GM18498 (cell line): Measurements from ENCODE around the gene FGF3.

ENCODE experiments used
- ATAC-seq: cut with Tn5 transposase; IDR thresholded peaks from one replicate; pipeline ENCODE4 v1.9.1; 2021; ENCODE audit warnings: mild to moderate bottlenecking, moderate library complexity; ENCODE audit not compliant: unreplicated experiment

FGF3 gene

DNA sequence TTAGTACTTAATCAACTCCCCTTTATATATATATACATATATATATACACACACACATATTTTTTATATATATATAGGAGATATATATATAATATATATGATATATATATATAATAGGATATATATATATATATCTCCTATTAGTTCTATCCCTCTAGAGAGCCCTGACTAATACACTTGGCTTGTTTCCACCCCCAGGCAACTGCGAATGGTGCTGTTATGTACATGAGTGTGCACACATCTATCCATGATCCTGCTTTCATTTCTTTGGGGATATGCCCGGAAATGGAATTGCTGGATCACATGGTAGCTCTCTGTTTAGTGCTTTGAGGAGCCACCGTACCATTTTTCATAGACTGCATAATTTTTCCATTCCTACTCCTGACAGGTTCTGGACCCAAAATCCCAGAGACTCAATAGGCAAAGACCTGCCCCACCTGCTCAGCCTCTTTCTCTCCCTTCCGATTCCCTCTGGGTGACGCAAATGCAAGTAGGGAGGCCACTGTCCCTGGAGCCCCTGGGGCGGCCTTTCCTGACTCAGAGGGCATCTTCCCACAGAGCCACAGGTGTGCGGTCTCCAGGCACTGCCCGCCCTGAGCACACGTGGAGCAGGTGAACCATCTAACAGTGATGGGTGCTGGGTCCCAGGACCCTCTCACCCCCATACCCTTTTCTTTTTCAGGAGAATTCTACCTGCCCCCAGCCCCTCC lies 12.0 kb downstream of the FGF3 start:
- ATAC-seq = no peak

DNA sequence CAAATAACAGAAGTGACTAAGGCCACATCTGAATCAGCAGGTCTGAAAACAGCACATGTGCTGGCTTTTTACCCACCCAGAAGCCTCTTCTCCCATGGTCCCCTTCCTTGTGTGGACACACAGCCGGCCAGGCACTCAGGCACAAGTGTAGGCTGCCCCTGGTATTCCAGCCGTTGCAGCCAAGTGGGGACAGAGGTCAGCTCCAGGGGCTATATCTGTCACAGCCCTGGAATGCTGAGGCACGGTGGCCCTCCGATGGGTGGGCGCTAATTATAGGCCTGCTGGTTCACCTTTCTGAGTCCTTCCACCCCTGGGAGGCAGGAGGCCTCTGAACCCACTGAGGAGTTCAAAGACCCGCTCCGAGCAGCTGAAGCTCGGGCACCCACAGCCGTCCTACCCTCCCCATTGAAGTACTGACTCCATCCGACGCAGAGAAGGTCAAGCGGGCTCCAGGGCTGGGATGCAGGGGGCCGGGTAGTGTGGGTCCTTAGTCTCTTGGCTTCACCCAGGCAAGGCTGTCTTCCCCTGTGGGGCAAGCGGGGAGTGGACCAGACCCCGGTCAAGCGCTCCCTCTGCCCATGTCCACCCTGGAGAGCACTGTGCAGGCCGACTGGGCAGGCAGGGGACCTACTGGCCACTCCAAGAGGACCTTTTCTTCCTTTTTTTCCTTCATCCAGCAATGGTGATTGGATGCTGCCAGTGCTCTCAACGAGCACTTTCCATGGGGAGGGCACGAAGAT lies 14.3 kb downstream of the FGF3 start:
- no peak for ATAC-seq

DNA sequence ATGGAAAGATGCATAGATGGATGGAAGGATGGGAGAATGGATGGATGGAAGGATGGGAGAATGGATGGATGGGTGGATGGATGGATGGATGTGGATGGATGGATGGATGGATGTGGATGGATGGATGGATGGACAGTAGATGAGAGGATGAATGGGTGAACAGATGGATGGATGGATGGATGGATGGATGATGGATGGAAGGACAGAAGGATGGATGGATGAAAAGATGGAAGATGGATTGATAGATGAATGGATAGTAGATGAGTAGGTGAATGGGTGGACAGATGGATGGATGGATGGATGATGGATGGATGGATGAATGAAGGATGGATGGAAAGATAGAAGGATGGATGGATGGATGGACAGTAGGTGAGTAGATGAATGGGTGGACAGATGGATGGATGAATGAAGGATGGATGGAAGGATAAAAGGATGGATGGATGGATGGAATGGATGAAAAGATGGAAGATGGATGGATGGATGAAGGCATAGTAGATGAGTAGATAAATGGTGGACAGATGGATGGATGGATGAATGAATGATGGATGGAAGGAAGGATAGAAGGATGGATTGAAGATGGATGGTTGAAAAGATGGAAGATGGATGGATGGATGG lies 15.5 kb downstream of the FGF3 start:
- ATAC-seq = no peak

DNA sequence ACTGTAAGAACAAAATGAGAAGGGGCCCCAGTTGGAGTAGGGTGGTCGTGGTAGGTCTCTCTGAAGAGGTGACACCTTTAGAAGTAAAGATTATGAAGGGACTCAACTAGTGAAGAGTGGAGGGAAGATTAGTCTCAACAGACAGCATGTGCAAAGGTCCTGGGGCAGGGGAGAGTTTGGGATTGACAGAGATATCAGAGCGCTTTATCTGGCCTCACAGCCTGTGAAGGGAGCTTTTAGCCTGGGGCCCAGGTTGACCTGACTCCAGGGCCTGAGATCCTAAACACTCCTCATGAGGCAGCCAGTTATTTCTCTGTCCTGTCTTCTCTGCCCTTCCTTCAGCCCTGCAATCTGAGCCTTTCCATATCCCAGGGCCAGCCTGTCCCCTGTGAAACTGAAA lies 16.2 kb downstream of the FGF3 start:
- no peak for ATAC-seq

DNA sequence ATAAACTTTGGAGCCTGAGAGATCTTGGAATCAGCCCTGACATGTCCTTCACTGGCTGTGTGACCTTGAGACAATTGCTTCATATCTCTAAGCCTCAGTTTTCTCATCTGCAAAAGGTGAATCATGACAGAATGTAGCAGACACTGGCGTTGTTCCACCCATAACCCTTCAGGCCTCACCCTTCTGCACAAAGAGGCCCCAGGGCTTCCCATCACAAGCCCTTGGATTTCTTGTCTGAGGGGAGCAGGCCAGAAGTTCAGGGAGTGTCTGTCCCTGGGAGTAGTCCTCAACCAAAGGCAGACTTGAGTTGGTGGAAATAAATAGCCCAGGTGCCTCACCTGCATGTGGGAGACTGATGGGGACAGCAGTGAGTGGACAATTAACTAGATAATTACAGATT lies 16.6 kb downstream of the FGF3 start:
- no peak for ATAC-seq

DNA sequence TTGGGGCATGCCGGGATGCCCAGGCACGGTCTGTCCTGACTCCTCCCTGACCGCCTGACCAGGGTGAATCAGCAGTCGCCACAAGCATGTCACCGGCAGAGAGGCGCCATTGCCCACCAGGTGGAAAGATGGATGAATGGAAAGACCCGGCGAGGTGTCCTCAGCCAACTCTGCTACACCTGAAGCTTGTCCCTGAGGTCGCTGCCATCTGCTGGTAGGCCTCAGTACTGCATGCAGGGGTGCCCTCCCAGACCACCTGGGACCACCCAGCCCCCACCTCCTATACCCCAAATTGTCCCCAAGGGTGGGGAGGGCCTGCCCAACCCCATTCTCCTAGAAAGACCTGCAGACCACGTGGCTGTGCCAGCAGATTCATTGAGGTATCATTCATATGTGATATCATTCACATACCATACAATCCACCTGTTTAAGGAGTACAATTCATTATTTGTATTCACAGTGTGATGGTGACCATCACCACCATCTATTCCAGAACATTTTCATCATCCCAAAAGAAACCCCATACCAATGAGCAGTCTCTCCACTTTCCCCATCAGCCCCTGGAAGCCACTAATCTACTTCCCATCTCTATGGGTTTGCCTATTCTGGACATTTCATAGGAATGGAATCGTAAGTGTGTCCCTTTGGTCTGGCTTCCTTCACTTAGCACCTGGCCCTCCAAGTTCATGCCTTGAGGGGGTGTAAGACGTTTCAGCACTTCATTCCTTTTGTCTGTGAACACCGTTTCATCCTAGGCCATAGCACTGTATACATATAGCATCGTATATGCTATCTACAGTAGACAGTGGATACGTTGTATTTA lies 17.5 kb downstream of the FGF3 start:
- ATAC-seq = no peak

DNA sequence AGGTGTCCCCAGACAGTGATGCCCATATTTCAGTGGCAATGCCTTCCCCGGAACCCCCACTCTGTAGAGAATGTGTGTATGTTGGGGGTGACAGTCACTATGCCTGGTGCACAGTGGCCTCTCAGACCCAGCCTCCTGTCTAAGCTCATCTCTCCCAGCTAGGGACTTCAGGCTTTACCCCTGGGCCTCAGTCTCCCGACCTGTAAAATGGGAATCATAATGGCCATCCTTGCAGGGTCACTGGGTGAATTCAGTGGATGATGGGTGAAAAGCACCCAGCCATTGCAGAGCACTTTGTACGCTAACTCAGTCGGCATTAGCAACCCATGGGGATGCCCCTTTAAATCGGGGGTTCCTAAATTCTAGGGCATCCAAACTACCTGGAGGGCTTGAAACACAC lies 18.9 kb downstream of the FGF3 start:
- ATAC-seq = no peak

DNA sequence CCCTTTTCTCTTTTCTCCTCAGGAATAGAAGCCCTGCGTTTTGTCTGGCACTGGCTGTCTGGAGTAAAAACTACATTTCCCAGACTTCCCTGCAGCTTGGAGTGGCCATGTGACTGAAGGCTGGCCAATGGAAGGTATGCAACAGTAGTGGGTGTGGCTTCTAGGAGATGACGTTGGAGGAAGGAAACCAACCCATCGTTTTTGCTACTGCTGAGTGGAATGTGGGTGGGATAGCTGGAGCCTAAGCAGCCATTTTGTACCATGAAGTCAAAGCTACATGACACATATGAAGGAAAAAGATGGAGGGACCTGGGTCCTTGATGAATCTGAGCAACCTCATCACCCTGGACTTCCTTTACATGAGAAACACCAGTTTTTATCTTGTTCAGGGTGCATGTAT lies 19.6 kb downstream of the FGF3 start:
- ATAC-seq = no peak

DNA sequence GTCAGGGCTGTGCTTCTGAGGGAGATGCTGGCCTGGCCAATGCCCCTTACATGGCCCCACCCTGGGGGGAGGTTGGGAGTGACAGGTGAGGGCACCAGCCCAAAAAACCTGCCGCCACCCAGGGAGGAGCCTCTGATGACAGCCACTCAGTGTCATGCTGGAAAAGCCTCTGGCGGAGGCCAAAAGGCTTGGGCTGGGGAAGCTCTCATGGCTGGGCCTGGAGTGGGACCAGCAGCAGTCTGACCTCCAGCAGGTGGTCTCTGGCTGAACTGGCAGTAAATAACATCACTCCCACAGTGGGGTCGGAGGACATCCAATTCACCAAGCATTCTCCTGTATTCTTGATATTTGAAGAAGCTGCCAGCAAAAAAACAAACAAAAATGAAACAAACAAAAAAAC lies 20.1 kb downstream of the FGF3 start:
- ATAC-seq = no peak

DNA sequence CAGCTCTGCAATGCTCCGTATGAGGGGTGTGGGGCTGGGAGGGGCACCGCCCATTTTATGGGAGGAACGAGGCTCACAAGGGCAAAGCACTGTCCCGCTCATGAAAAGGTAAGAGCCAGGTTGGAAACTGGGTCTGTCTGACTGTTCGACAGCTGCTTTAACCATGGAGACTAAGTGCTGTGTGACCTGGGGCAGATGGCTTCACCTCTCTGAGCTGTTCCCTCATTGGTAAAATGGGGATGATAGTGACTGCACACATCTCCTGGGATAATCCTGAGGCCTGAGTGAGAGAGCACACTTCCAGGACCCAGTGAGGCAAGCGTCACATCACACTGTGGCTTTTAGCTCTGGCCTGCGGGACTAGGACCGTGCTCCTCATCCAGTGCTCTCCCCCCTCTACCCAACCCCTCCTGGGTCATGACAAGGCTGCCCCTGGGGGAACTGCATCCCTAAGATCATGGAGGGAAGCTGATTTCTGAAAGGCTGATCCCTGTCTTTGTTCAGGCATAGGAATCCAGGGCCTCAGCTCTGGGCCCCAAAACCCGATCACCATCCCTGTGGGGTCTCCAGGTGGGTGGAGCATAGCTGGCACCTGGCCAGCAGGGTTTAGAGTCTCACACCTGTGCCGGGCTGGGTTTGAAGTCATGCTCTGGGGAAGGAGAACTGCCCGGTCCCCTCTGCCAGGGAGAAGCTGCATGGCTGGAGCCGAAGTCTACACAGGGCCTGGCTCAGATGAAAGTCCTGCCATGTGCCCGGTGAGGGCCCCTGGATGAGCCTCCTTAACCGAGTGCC lies 21.3 kb downstream of the FGF3 start:
- no peak for ATAC-seq

DNA sequence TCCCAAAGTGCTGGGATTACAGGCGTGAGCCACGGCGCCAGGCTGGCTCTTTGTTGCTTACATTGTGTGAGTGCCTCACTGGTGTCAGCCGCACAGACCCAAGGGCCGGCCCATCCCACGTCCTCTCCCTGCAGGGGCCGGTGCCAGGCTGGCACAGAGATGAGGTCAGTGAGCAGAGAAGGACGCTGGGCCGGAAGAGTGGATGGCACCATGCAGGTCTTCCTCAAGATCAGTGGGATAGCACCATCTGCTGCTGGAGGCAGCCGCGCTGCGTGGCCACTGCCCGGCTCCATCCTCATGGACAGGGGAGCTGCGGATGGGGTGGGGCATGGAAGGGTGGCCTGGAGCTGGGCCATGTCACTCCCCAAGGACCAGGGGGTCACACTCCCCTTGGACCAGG lies 22.1 kb downstream of the FGF3 start:
- no peak for ATAC-seq

DNA sequence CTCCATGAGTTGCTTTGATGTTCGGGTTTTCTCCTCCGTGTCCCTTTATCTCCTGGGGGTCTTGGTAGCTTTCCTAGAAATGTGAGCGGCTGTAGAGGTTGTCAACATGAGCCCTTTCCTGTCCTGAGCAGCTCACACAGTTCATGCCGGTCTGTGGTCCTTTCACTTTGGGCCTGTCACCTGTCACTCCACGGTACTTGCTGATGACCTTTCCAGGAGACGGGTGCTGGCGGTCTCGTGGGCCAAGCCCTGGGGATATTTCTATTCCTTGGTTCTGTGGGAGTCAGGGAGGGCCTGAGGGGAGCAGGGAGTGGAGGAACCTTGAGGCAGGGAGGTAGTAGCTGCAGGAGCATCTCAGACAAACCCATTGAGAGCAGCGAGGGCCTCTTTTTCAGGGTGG lies 23.2 kb downstream of the FGF3 start:
- ATAC-seq = no peak

DNA sequence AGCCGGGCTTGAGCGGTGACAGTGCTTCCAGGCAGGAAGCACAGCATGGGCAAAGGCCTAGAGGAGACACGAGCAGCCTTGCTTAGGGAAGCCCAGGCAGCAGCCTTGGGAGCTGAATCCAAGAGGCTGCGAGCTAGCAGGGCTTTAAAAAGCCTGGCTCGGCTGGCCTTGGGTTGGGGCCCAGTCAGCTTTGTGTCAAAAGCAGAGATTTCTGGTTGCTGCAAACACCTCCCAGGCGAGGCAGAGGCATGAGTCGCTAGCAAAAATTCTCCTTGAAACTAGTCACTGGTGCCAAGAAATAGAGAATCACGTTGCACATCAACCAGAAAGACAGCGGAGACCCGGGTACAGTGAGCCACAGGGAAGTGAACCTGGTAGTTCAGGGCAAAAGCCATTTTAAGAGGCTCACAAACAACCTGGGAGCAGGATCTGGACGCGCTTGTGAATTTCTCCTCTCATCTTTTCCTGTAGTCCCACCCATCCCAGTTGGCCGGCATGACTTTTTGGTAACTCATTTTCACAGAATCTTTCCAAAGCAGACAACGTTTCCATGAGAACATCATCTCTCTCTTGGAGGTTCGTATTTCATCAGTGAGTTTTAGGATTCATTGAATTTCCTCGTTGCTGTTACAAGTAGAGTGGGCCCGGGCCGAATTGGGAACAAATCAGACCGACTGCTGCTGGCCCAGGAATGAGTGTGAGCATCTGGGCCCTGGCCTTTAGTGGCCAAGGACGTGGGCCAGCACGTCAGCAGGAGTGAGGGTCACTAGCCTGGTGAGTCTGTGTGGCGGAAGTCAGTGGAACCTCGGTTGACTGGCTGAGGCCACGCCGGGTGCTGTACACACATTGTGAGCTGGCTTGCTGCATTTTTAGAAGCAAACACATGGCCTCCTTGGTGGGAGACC lies 27.7 kb downstream of the FGF3 start:
- ATAC-seq = no peak

DNA sequence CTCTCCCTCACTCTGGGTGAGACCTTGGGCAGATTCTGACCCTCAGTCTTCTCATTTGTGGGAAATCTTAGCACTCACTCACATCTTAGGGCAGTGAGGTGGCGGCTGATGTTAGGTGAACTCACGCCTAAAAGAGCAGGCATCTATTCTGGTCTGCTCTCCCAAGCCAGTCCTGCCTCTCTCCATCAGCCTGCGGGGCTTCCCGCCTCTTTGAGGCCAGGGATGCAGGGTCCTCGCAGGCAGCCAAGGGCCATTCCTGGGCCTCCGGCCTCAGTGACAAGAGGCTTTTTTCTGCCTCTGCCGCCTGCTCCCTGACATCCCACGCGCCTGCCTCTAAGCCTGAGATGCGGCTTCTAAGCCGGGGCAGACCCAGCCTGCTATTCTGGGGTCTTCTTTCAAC lies 30.3 kb downstream of the FGF3 start:
- no peak for ATAC-seq

DNA sequence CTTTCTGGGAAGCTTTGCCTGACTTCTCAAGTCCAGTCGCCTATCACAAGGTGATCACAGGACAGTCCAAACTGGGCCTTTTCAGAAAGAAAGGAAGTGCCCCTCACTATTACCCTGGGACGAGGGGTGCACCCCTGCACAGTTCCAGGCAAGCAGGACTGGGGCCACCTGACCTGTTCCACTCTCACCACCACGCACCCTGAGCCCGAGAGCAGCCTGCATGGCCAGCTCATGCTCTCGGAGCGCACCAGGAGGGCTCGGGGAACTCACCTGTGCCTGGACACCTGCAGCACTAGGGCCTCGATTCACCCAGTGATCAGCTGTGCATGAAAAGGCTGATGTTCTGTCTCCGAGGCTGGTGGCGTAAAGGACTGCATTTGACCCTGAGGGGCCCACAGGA lies 31.3 kb downstream of the FGF3 start:
- ATAC-seq = no peak

DNA sequence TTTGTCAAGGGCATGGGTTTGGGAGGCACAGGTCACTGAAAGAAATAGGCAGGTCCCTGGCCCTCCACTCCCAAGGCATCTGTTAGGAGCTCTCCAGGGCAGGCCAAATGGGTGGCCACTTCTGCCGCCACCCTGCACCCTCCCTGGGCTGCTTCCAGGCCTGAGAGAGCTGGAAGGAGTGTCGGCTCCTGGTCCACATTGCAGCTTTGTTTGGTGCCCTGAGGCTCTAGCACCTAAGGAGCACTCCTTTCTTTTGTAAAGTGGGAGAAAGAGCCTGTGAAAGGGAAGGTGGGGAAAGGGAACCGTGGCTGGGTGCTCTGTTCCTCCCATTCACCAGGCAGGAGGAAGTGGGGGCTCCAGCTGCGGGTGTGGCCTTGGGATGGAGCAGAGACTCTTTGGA lies 31.8 kb downstream of the FGF3 start:
- no peak for ATAC-seq

DNA sequence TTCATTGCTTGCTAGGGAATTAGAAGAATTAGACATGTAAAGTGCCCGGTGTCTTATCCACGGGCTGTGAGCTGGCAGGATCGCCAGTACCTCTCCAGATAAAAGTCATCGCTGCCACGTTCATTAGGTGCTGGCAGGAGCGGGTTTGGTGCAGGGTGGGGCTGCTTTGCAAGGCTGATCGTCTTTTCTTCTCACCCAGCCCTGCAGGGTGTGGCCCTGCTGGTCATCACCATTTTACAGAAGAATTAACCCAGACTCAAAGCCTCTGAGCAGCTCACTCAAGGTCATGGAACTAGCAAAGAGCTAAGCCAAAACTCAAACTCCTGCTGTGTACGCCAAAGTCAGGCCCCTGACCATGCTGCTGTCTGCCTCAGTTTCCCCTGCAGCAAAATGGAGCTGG lies 38.0 kb downstream of the FGF3 start:
- no peak for ATAC-seq

DNA sequence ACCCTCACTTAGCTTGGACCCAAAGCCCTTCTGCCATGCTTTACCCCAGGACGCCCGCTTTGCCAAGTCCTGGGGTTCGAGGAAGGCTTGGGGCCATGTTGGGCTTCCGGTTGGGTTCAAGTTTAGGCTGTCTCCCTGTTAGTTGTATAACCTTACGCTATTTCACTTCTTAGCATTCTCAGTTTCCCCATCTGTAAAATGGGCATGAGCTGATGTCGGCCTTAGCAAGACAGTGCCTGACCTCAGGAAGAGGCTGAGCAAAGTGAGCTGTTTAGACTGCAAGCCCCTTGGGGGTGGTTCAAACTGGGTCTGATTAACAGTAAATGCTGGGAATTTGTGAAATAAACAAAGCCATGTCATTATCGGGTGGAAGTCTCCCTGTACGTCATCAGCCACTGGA lies 40.8 kb downstream of the FGF3 start:
- ATAC-seq = no peak

DNA sequence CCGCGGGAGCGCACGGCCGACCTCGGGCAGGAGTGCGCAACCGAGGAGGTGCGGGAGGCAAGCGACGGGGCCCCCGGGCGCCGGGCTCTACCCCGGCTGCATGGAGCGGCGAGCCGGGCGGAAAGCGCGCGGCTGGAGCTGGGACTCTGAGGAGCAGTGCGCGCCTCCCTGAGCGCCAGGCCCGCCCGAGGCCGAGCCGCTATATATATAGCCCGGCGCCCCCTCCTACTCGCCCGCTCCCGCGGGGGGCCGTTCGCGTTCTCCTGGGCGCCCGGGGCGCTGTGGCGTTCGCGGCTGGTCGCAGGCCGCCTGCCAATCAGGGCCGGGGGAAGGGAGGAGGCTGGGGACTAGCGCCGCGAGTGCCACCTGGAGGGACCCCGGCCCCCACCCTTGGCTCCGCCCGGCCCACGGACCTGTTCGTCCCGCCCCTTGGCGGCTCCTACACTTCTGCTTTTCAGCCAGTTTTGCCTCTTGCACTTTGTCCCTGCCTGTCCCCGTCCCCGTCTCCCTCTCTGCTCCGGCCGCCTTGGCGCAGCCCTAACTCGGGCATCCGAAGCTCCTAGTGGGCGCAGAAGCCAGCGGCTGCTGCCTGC lies 44.0 kb downstream of the FGF3 start, which contains the start of gene FGF4:
Gene FGF4 (minus strand): TSS at position 179 of the 593 bp plus-strand sequence. CDS start 257 bp downstream, outside the sequence.
- no peak for ATAC-seq
